IMR-90 (cell line): ENCODE data around the gene PTPRCAP. TPM values are rescaled to one million over a fixed set of nuclear protein-coding genes. Genes with fewer than 3 reads are reported as not detected.

Experiments used
- ATAC-seq: fragments of 200-7000 bp; cut with Tn5 transposase; 2 replicates; pipeline ENCODE4 v1.9.1; 2020; ENCODE audit warnings: low read depth, mild to moderate bottlenecking, moderate library complexity
- BruUV-seq: library from RNA; stranded (reverse); fragments of 400-500 nt; replicated peaks from 2 replicates; lab custom pipeline; 2021; lab: Mats Ljungman, UMichigan
- CTCF ChIA-PET: fragments of 300-600 bp; formaldehyde crosslinking; extraction: SDS; loops from one replicate; lab custom pipeline; 2021; ENCODE audit warnings: antibody characterized with exemption; lab: Yijun Ruan, JAX
- POLR2A ChIA-PET: fragments of 300-600 bp; sonication (Branson Sonifier 250); formaldehyde crosslinking; loops from one replicate; lab custom pipeline; 2022; ENCODE audit warnings: antibody characterized with exemption; ENCODE audit not compliant: unreplicated experiment; lab: Charles Lee
- DNase-seq: peaks from one replicate; pipeline ENCODE4 v3.0.0; 2013
- H2AFZ ChIP-seq: replicated peaks from 2 replicates; pipeline ENCODE3; 2013; ENCODE audit warnings: low read length, mild to moderate bottlenecking; ENCODE audit not compliant: poor library complexity
- H2AK5ac ChIP-seq: 2 replicates; pipeline ENCODE4 v1.6.1; 2013; ENCODE audit warnings: low read depth, low read length, inconsistent platforms
- H2AK9ac ChIP-seq: replicated peaks from 2 replicates; pipeline ENCODE3; 2013; ENCODE audit warnings: mild to moderate bottlenecking, low read depth, low read length, moderate library complexity; ENCODE audit not compliant: poor library complexity
- H2BK120ac ChIP-seq: 2 replicates; pipeline ENCODE4 v1.6.1; 2013; ENCODE audit warnings: low read depth, low read length, inconsistent platforms
- H2BK15ac ChIP-seq: 3 replicates; pipeline ENCODE4 v1.6.1; 2013; ENCODE audit warnings: low read depth, low read length, inconsistent platforms
- H2BK20ac ChIP-seq: 2 replicates; pipeline ENCODE4 v1.6.1; 2013; ENCODE audit warnings: low read depth, mild to moderate bottlenecking, inconsistent platforms, low read length, moderate library complexity
- H2BK5ac ChIP-seq: 2 replicates; pipeline ENCODE4 v1.6.1; 2013; ENCODE audit warnings: mild to moderate bottlenecking, low read depth, low read length, inconsistent platforms; ENCODE audit not compliant: poor library complexity, severe bottlenecking
- H3K14ac ChIP-seq: replicated peaks from 2 replicates; pipeline ENCODE4 v1.6.1; 2013; ENCODE audit warnings: low read depth, low read length, inconsistent platforms
- H3K18ac ChIP-seq: 2 replicates; pipeline ENCODE4 v1.6.1; 2013; ENCODE audit warnings: low read depth, low read length, control low read depth
- H3K23ac ChIP-seq: 2 replicates; pipeline ENCODE4 v1.6.1; 2013; ENCODE audit warnings: low read depth, low read length, inconsistent platforms
- H3K27ac ChIP-seq: 2 replicates; pipeline ENCODE4 v1.5.1; 2013; ENCODE audit warnings: mild to moderate bottlenecking, control low read depth, low read length; ENCODE audit not compliant: insufficient read depth
- H3K27me3 ChIP-seq: 2 replicates; pipeline ENCODE4 v1.6.1; 2013; ENCODE audit warnings: low read length; ENCODE audit not compliant: control insufficient read depth, insufficient read depth
- H3K36me3 ChIP-seq: 2 replicates; pipeline ENCODE4 v1.6.1; 2013; ENCODE audit warnings: low read length, mixed read lengths; ENCODE audit not compliant: control insufficient read depth, insufficient read depth
- H3K4ac ChIP-seq: 2 replicates; pipeline ENCODE4 v1.6.1; 2013; ENCODE audit warnings: low read depth, low read length, inconsistent platforms
- H3K4me1 ChIP-seq: 2 replicates; pipeline ENCODE4 v1.6.1; 2013; ENCODE audit warnings: low read length, mixed read lengths; ENCODE audit not compliant: control insufficient read depth, insufficient read depth
- H3K4me2 ChIP-seq: 2 replicates; pipeline ENCODE4 v1.6.1; 2013; ENCODE audit warnings: low read depth, mild to moderate bottlenecking, control low read depth, low read length, moderate library complexity
- H3K4me3 ChIP-seq: 2 replicates; pipeline ENCODE4 v1.5.1; 2013; ENCODE audit warnings: low read depth, mild to moderate bottlenecking, control low read depth, low read length, moderate library complexity; ENCODE audit not compliant: insufficient read depth
- H3K56ac ChIP-seq: 2 replicates; pipeline ENCODE4 v1.6.1; 2013; ENCODE audit warnings: low read length, inconsistent platforms; ENCODE audit not compliant: insufficient read depth; ENCODE audit errors: extremely low read depth
- H3K79me1 ChIP-seq, 2 experiments: 2 replicates each; pipeline ENCODE4 v1.6.1; 2013; ENCODE audit warnings: low read length in 2 of 2, inconsistent platforms in 1 of 2, low read depth in 1 of 2
- H3K9ac ChIP-seq: 2 replicates; pipeline ENCODE4 v1.6.1; 2013; ENCODE audit warnings: low read depth, low read length, control low read depth
- H3K9me1 ChIP-seq: 2 replicates; pipeline ENCODE4 v1.6.1; 2013; ENCODE audit warnings: low read length, inconsistent platforms; ENCODE audit not compliant: insufficient read depth
- H3K9me3 ChIP-seq: 2 replicates; pipeline ENCODE4 v1.6.1; 2013; ENCODE audit warnings: low read length; ENCODE audit not compliant: control insufficient read depth, insufficient read depth
- H4K20me1 ChIP-seq: 2 replicates; pipeline ENCODE4 v1.6.1; 2013; ENCODE audit warnings: low read length, inconsistent platforms; ENCODE audit not compliant: insufficient read depth
- H4K5ac ChIP-seq: 2 replicates; pipeline ENCODE4 v1.6.1; 2013; ENCODE audit warnings: mild to moderate bottlenecking, low read depth, low read length, control low read depth
- H4K8ac ChIP-seq, 2 experiments: 2 replicates each; pipeline ENCODE4 v1.6.1; 2013; ENCODE audit warnings: low read depth in 2 of 2, low read length in 2 of 2, control low read depth in 1 of 2, inconsistent platforms in 1 of 2
- H4K91ac ChIP-seq: 2 replicates; pipeline ENCODE4 v1.6.1; 2013; ENCODE audit warnings: low read depth, low read length, inconsistent platforms; ENCODE audit not compliant: insufficient read depth
- BHLHE40 ChIP-seq: fragments of 150-350 bp; IDR thresholded peaks from 2 replicates; pipeline ENCODE4 v1.6.1; 2016; ENCODE audit warnings: mild to moderate bottlenecking, low read depth, low read length
- CEBPB ChIP-seq: IDR thresholded peaks from 2 replicates; pipeline ENCODE4 v1.6.1; 2012; ENCODE audit warnings: low read depth, low read length, improper control_type of control experiment
- CHD1 ChIP-seq: IDR thresholded peaks from 2 replicates; pipeline ENCODE4 v1.6.1; 2012; ENCODE audit warnings: low read depth, low read length, improper control_type of control experiment
- FOS ChIP-seq: fragments of 150-350 bp; IDR thresholded peaks from 2 replicates; pipeline ENCODE4 v1.6.1; 2016; ENCODE audit warnings: low read depth, low read length
- MAZ ChIP-seq: IDR thresholded peaks from 2 replicates; pipeline ENCODE4 v1.6.1; 2012; ENCODE audit warnings: low read depth, mild to moderate bottlenecking, low read length, improper control_type of control experiment, moderate library complexity, borderline replicate concordance
- MXI1 ChIP-seq: IDR thresholded peaks from 2 replicates; pipeline ENCODE4 v1.6.1; 2012; ENCODE audit warnings: low read depth, mild to moderate bottlenecking, low read length, moderate library complexity, borderline replicate concordance
- NFE2L2 ChIP-seq: fragments of 150-350 bp; IDR thresholded peaks from 2 replicates; pipeline ENCODE4 v1.6.1; 2016; ENCODE audit warnings: low read depth, mild to moderate bottlenecking, low read length
- RAD21 ChIP-seq: IDR thresholded peaks from 2 replicates; pipeline ENCODE4 v1.6.1; 2012; ENCODE audit warnings: low read length, improper control_type of control experiment
- SMC3 ChIP-seq: fragments of 150-350 bp; IDR thresholded peaks from 2 replicates; pipeline ENCODE4 v1.6.1; 2016; ENCODE audit warnings: low read depth, mild to moderate bottlenecking, antibody characterized with exemption, low read length, moderate library complexity
- USF2 ChIP-seq: fragments of 150-350 bp; IDR thresholded peaks from 2 replicates; pipeline ENCODE4 v1.6.1; 2017; ENCODE audit warnings: mild to moderate bottlenecking, antibody characterized with exemption, low read length, low read depth
- WGBS, 2 experiments: methylation state at CpG; one replicate each; pipeline versions ENCODE4 v1.1.5 to v1.1.7; 2013; ENCODE audit warnings: missing lambda C conversion rate in 2 of 2; ENCODE audit not compliant: insufficient read length in 1 of 2; ENCODE audit errors: extremely low coverage in 2 of 2; 5-methylcytosine and 5-hydroxymethylcytosine counted together
- dilution Hi-C: fragments of 300-500 bp; cut with HindIII; formaldehyde crosslinking; loops from one replicate; pipeline ENCODE4 v1.14.3; 2018; ENCODE audit warnings: low sequenced_read_pairs; ENCODE audit not compliant: unreplicated experiment
- in situ Hi-C: fragments of 300-500 bp; cut with MboI; formaldehyde crosslinking; loops from 3 replicates; pipeline ENCODE4 v1.14.3; 2019; ENCODE audit warnings: low sequenced_read_pairs, inconsistent platforms, mixed read lengths
- intact Hi-C: fragments of 100-400 bp; cut with micrococcal nuclease; formaldehyde crosslinking; loops from 2 replicates; pipeline ENCODE4 v1.10.0; 2022
- polyA plus RNA-seq, 3 experiments: library from polyadenylated mRNA; depleted of rRNA; stranded (reverse); fragments of >200 nt; gene quantifications; 2 replicates each; pipeline ENCODE4 v1.2.3, GENCODE V29; 2012; ENCODE audit warnings: low replicate concordance in 1 of 3
- total RNA-seq: library from RNA; depleted of rRNA; stranded (reverse); fragments of >200 nt; gene quantifications from 2 replicates; pipeline ENCODE4 v1.2.3, GENCODE V29; 2012

Gene PTPRCAP
- total and polyA plus RNA-seq, 2 of the 4 experiments (the other 2 are of a cell fraction): 0.24 TPM; not detected in 1

- peaks cover 8 to 26% of the 10 kb centered on the region in 2 experiments for H3K79me1 ChIP-seq
- intact Hi-C loops: no loop called here
- no peak overlapping the region for H2BK20ac ChIP-seq
- in situ Hi-C loops: no loop called here
- DNase-seq (no peak), ATAC-seq (no peak)
- no peak overlapping the region for H2AK5ac ChIP-seq
- H3K36me3 ChIP-seq: peaks cover 40% of the 10 kb centered on the region; the same call in 1 of the 2 replicates
- no peak overlapping the region for H3K27ac ChIP-seq
- H4K5ac ChIP-seq: no peak overlapping the region
- no peak overlapping the region for H4K8ac ChIP-seq
- H4K20me1 ChIP-seq: peaks cover 8% of the 10 kb centered on the region
- H2BK120ac ChIP-seq: no peak overlapping the region
- H3K9me1 ChIP-seq: peaks cover 8% of the 10 kb centered on the region; the same call in 1 of the 2 replicates
- TF ChIP-seq USF2: no peak
- no peak for TF ChIP-seq MXI1
- no peak for TF ChIP-seq CHD1
- TF ChIP-seq RAD21: no peak
- no peak for TF ChIP-seq SMC3
- no peak for TF ChIP-seq CEBPB
- no peak for TF ChIP-seq BHLHE40
- TF ChIP-seq NFE2L2: no peak
- no peak for TF ChIP-seq MAZ
- TF ChIP-seq FOS: no peak
- BruUV-seq: no TSS peak
- no peak overlapping the region for H3K14ac ChIP-seq
- H3K23ac ChIP-seq: no peak overlapping the region
- no peak overlapping the region for H2AFZ ChIP-seq
- dilution Hi-C loops: no loop called here
- H3K18ac ChIP-seq: no peak overlapping the region
- no peak overlapping the region for H2BK5ac ChIP-seq
- no peak overlapping the region for H4K91ac ChIP-seq
- no peak overlapping the region for H3K9ac ChIP-seq
- no peak overlapping the region for H2BK15ac ChIP-seq
- ChIA-PET CTCF (no interaction called here), POLR2A (interaction anchor here (0.5 kb wide), 1 partner anchor 11 kb away, joined by 3 read pairs; no protein-coding TSS in a partner anchor)
- no peak overlapping the region for H3K56ac ChIP-seq
- peaks cover 3% of the 10 kb centered on the region; the same call in 1 of the 2 replicates for H3K4me1 ChIP-seq
- no peak overlapping the region for H3K4ac ChIP-seq
- H2AK9ac ChIP-seq: no peak overlapping the region
- no peaks in the 10 kb centered on the region for H3K27me3 ChIP-seq
- H3K9me3 ChIP-seq: no peaks in the 10 kb centered on the region
- no peak overlapping the region for H3K4me2 ChIP-seq
- 96% methylated on average over 5 of the region's 21 CpGs; no CpG with 5 or more reads in 1 of the 2 experiments for WGBS, 2 experiments
- H3K4me3 ChIP-seq: no peak overlapping the region
Measured at GRCh38 chr11:67441098-67441563, 3.6 kb upstream of the PTPRCAP start.
